K562 (cell line): ENCODE results near the gene RTL10. TPM values are rescaled to one million over a fixed set of nuclear protein-coding genes. Genes with fewer than 3 reads are reported as not detected.

Source experiments
- FOS ChIP-seq: IDR thresholded peaks from 3 replicates; pipeline ENCODE4 v1.6.1; 2011; ENCODE audit not compliant: insufficient read length; ENCODE audit errors: extremely low read depth
- FOXJ2 ChIP-seq: fragments of 200-800 bp; sonication (Bioruptor generic); IDR thresholded peaks from 2 replicates; pipeline ENCODE4 v1.6.1; 2016; ENCODE audit warnings: missing genetic modification characterization, missing compliant biosample characterization
- FOXO4 ChIP-seq: fragments of 450-650 bp; formaldehyde crosslinking; IDR thresholded peaks from 2 replicates; pipeline ENCODE4 v1.4.0; 2020; ENCODE audit warnings: mild to moderate bottlenecking, moderate library complexity
- HMBOX1 ChIP-seq: sonication (generic); IDR thresholded peaks from 2 replicates; pipeline ENCODE4 v1.6.1; 2016
- RNF219 ChIP-seq: fragments of 250-450 bp; sonication (Bioruptor Pico); IDR thresholded peaks from 2 replicates; pipeline ENCODE4 v1.5.0; 2022; ENCODE audit warnings: mild to moderate bottlenecking
- THRA ChIP-seq: fragments of 450-650 bp; IDR thresholded peaks from 2 replicates; pipeline ENCODE4 v1.6.1; 2017; ENCODE audit warnings: mild to moderate bottlenecking, moderate library complexity
- XRCC4 ChIP-seq: IDR thresholded peaks from one replicate; pipeline ENCODE4 v1.6.1; 2011; ENCODE audit not compliant: insufficient read depth, insufficient read length; ENCODE audit errors: extremely low read depth
- ZNF134 ChIP-seq: fragments of 250-450 bp; sonication (Bioruptor Pico); conservative IDR thresholded peaks from 2 replicates; pipeline ENCODE4 v1.4.0; 2020
- polyA plus RNA-seq, 8 experiments: library from polyadenylated mRNA; depleted of rRNA in 4 of 8; stranded (reverse) in 5 of 8; unstranded in 3 of 8; fragments of >200 nt; fragmentation: Nextera tagmentation in 2 of 8; fragmentation: Illumina TruSeq in 1 of 8; extraction: Ambion mirVana in 2 of 8; extraction: Trizol in 1 of 8; gene quantifications; 2 replicates each; pipeline versions ENCODE4 v1.2.1 to v1.2.3, GENCODE V29; 2011 to 2014; ENCODE audit warnings: inconsistent platforms in 1 of 8, missing spikeins in 1 of 8
- total RNA-seq, 7 experiments: library from RNA; depleted of rRNA in 6 of 7; stranded (reverse); fragments of >200 nt in 6 of 7; fragmentation: Illumina TruSeq in 2 of 7; extraction: Trizol in 2 of 7; gene quantifications; 2 replicates each; pipeline versions ENCODE4 v1.2.1 to v1.2.3, GENCODE V29; 2011 to 2021; ENCODE audit warnings: low replicate concordance in 1 of 7

Gene RTL10
- total and polyA plus RNA-seq, 9 of the 15 experiments (the other 6 are each of a cell fraction or from before 2014, with no cell fraction given): 19.8 to 75.5 (median 32.5) TPM

GRCh38 chr22:19816372-19817119, 38.1 kb downstream of the RTL10 start (continued):
- TF ChIP-seq RNF219 (no peak), ZNF134 (CRISPR knock-in tag) (no peak), FOXJ2 (no peak), XRCC4 (no peak), FOS (no peak), FOXO4 (no peak), THRA (no peak), HMBOX1 (no peak)
